ENCODE results near the gene DUOX2. TPM values are rescaled to one million over a fixed set of nuclear protein-coding genes. Genes with fewer than 3 reads are reported as not detected.
"Not testable (repeated sequence)": the region's sequence is repeated elsewhere in the genome, so short reads cannot be mapped to it uniquely, and the experiment has no call there.

The DUOX2 gene
- total RNA-seq, 3 donors from 2014 or later, result 3.1 to 40.1 (median 5.1) TPM

- intact Hi-C loops (cut with DNase I, micrococcal nuclease), result no loop called here
- ATAC-seq (no peak), DNase-seq (no peak)
- no peaks in the 10 kb centered on the region for H3K36me3 ChIP-seq (ENCODE audit: low read depth)
- H3K4me3 ChIP-seq, result no peak overlapping the region
- TF ChIP-seq CTCF (IDR thresholded peaks at IDR 0.05), result no peak
- no peaks in the 10 kb centered on the region for H3K9me3 ChIP-seq
- peaks cover 4% of the 10 kb centered on the region for H3K4me1 ChIP-seq (ENCODE audit: low read depth)
Measured at GRCh38 chr15:45107941-45108630, 5.9 kb downstream of the DUOX2 start.

- no peak overlapping the region for H3K4me3 ChIP-seq
- no peaks in the 10 kb centered on the region for H3K4me1 ChIP-seq (ENCODE audit: low read depth)
- DNase-seq, result no peak
- no peak for ATAC-seq
- intact Hi-C loops (cut with DNase I, micrococcal nuclease), result no loop called here
- H3K9me3 ChIP-seq, result no peaks in the 10 kb centered on the region
- H3K36me3 ChIP-seq (ENCODE audit: low read depth), result no peaks in the 10 kb centered on the region
- TF ChIP-seq CTCF (IDR thresholded peaks at IDR 0.05), result no peak
Measured at GRCh38 chr15:45106002-45106790, 7.8 kb downstream of the DUOX2 start.

- intact Hi-C loops (cut with DNase I, micrococcal nuclease), result no loop called here
- H3K9me3 ChIP-seq, result no peaks in the 10 kb centered on the region
- TF ChIP-seq CTCF (IDR thresholded peaks at IDR 0.05), result no peak
- H3K36me3 ChIP-seq (ENCODE audit: low read depth), result no peaks in the 10 kb centered on the region
- no peak for DNase-seq
- ATAC-seq, result no peak
- no peak overlapping the region for H3K4me3 ChIP-seq
- no peaks in the 10 kb centered on the region for H3K4me1 ChIP-seq (ENCODE audit: low read depth)
Measured at GRCh38 chr15:45105586-45105985, 8.4 kb downstream of the DUOX2 start.

- ATAC-seq; H3K9me3 ChIP-seq; DNase-seq; H3K4me1 ChIP-seq (ENCODE audit: low read depth); H3K36me3 ChIP-seq (ENCODE audit: low read depth); intact Hi-C loops (cut with DNase I, micrococcal nuclease); H3K4me3 ChIP-seq: not testable (repeated sequence)
Measured at GRCh38 chr15:45104170-45104569, 9.8 kb downstream of the DUOX2 start.

GRCh38 chr15:45102226-45102625 is 11.7 kb downstream of the DUOX2 start:
- no peaks in the 10 kb centered on the region for H3K9me3 ChIP-seq
- intact Hi-C loops (cut with DNase I, micrococcal nuclease), result no loop called here
- TF ChIP-seq CTCF (IDR thresholded peaks at IDR 0.05), result no peak
- H3K4me3 ChIP-seq, result no peak overlapping the region
- no peak for ATAC-seq
- no peak for DNase-seq
- H3K4me1 ChIP-seq (ENCODE audit: low read depth), result no peaks in the 10 kb centered on the region
- no peaks in the 10 kb centered on the region for H3K36me3 ChIP-seq (ENCODE audit: low read depth)

GRCh38 chr15:45101749-45102148 is 12.2 kb downstream of the DUOX2 start:
- no peak for TF ChIP-seq CTCF (IDR thresholded peaks at IDR 0.05)
- no peaks in the 10 kb centered on the region for H3K4me1 ChIP-seq (ENCODE audit: low read depth)
- H3K4me3 ChIP-seq, result no peak overlapping the region
- no peak for DNase-seq
- no peaks in the 10 kb centered on the region for H3K36me3 ChIP-seq (ENCODE audit: low read depth)
- no peak for ATAC-seq
- intact Hi-C loops (cut with DNase I, micrococcal nuclease), result no loop called here
- H3K9me3 ChIP-seq, result no peaks in the 10 kb centered on the region

Measured in mucosa of descending colon (tissue), 3 donors.